GM23338 (cell line): Measurements from ENCODE around the gene ADGRD1. TPM values are rescaled to one million over a fixed set of nuclear protein-coding genes. Genes with fewer than 3 reads are reported as not detected.

Experiments used
- ATAC-seq: fragments of 200-7000 bp; cut with Tn5 transposase; 3 replicates; pipeline ENCODE4 v1.9.1; 2020
- DNase-seq: peaks from one replicate; pipeline ENCODE4 v3.0.0-alpha.2; 2015; ENCODE audit warnings: low spot score
- H2AFZ ChIP-seq: fragments of 200-600 bp; sonication (generic); 2 replicates; pipeline ENCODE4 v1.8.0; 2016; ENCODE audit warnings: antibody characterized with exemption, mild to moderate bottlenecking, moderate library complexity
- H3F3A ChIP-seq: fragments of 200-600 bp; sonication (generic); replicated peaks from 2 replicates; pipeline ENCODE4 v1.8.0; 2017; ENCODE audit warnings: antibody characterized with exemption, mixed run types, low read depth
- H3K27ac ChIP-seq: fragments of 200-600 bp; sonication (generic); 2 replicates; pipeline ENCODE4 v1.6.1; 2016; ENCODE audit warnings: low read depth
- H3K27me3 ChIP-seq: fragments of 200-600 bp; sonication (generic); 2 replicates; pipeline ENCODE4 v1.8.0; 2016; ENCODE audit warnings: mild to moderate bottlenecking, mixed run types, moderate library complexity; ENCODE audit not compliant: insufficient read depth
- H3K36me3 ChIP-seq: fragments of 200-600 bp; sonication (generic); 2 replicates; pipeline ENCODE4 v1.8.0; 2016; ENCODE audit warnings: mild to moderate bottlenecking; ENCODE audit not compliant: insufficient read depth
- H3K4me1 ChIP-seq: fragments of 200-600 bp; sonication (generic); 2 replicates; pipeline ENCODE4 v1.8.0; 2016; ENCODE audit warnings: mild to moderate bottlenecking, moderate library complexity; ENCODE audit not compliant: insufficient read depth
- H3K4me2 ChIP-seq: fragments of 200-600 bp; sonication (generic); 2 replicates; pipeline ENCODE4 v1.7.1; 2017; ENCODE audit warnings: mixed run types
- H3K4me3 ChIP-seq: fragments of 200-600 bp; sonication (generic); 2 replicates; pipeline ENCODE4 v1.6.1; 2016; ENCODE audit warnings: mixed run types
- H3K79me2 ChIP-seq: fragments of 200-600 bp; sonication (generic); replicated peaks from 2 replicates; pipeline ENCODE4 v1.8.0; 2017; ENCODE audit warnings: mild to moderate bottlenecking; ENCODE audit not compliant: insufficient read depth
- H3K9me2 ChIP-seq: fragments of 200-600 bp; sonication (generic); 2 replicates; pipeline ENCODE4 v1.8.0; 2017; ENCODE audit not compliant: insufficient read depth
- H4K20me1 ChIP-seq: fragments of 200-600 bp; sonication (generic); replicated peaks from 2 replicates; pipeline ENCODE4 v1.8.0; 2017; ENCODE audit warnings: mild to moderate bottlenecking; ENCODE audit not compliant: insufficient read depth
- H3K27ac Mint-ChIP-seq: 2 replicates; pipeline ENCODE4 v1.8.0; 2020; ENCODE audit warnings: inconsistent platforms, mild to moderate bottlenecking, moderate library complexity, mixed read lengths
- H3K27me3 Mint-ChIP-seq: 3 replicates; pipeline ENCODE4 v1.8.0; 2022; ENCODE audit warnings: low read depth, mild to moderate bottlenecking, moderate library complexity, mixed read lengths, inconsistent platforms; ENCODE audit not compliant: insufficient read depth, poor library complexity
- H3K36me3 Mint-ChIP-seq: 3 replicates; pipeline ENCODE4 v1.8.0; 2021; ENCODE audit warnings: low read depth, mild to moderate bottlenecking, inconsistent platforms, moderate library complexity, mixed read lengths
- H3K4me1 Mint-ChIP-seq: 3 replicates; pipeline ENCODE4 v1.8.0; 2020; ENCODE audit warnings: mild to moderate bottlenecking, inconsistent platforms, mixed read lengths
- H3K4me3 Mint-ChIP-seq: 3 replicates; pipeline ENCODE4 v1.8.0; 2021; ENCODE audit warnings: moderate library complexity, mild to moderate bottlenecking, inconsistent platforms, mixed read lengths
- H3K9me3 Mint-ChIP-seq: 3 replicates; pipeline ENCODE4 v1.8.0; 2020; ENCODE audit warnings: moderate library complexity, mild to moderate bottlenecking, inconsistent platforms, mixed read lengths
- CREB1 ChIP-seq: fragments of 250-450 bp; sonication (Bioruptor Pico); IDR thresholded peaks from 2 replicates; pipeline ENCODE4 v1.5.0; 2020; ENCODE audit warnings: low read depth, mild to moderate bottlenecking, moderate library complexity
- ETS1 ChIP-seq: IDR thresholded peaks from 2 replicates; pipeline ENCODE4 v1.6.1; 2016; ENCODE audit warnings: antibody characterized with exemption
- EZH2 ChIP-seq: fragments of 200-600 bp; sonication (generic); IDR thresholded peaks from one replicate; pipeline ENCODE4 v1.8.0; 2017; ENCODE audit warnings: antibody characterized with exemption, mild to moderate bottlenecking, low read depth; ENCODE audit not compliant: unreplicated experiment
- EZH2phosphoT487 ChIP-seq: fragments of 200-600 bp; sonication (generic); IDR thresholded peaks from one replicate; pipeline ENCODE4 v1.8.1; 2018; ENCODE audit warnings: antibody characterized with exemption; ENCODE audit not compliant: unreplicated experiment
- JUNB ChIP-seq: IDR thresholded peaks from one replicate; pipeline ENCODE4 v1.6.1; 2016; ENCODE audit warnings: antibody characterized with exemption; ENCODE audit not compliant: unreplicated experiment
- NANOG ChIP-seq: IDR thresholded peaks from 2 replicates; pipeline ENCODE4 v1.6.1; 2016; ENCODE audit warnings: antibody characterized with exemption, borderline replicate concordance
- POLR2AphosphoS5 ChIP-seq: IDR thresholded peaks from 2 replicates; pipeline ENCODE4 v1.6.1; 2016; ENCODE audit warnings: antibody characterized with exemption, low read depth
- REST ChIP-seq: IDR thresholded peaks from one replicate; pipeline ENCODE4 v1.6.1; 2018; ENCODE audit warnings: antibody characterized with exemption; ENCODE audit not compliant: unreplicated experiment
- STAT1 ChIP-seq: IDR thresholded peaks from one replicate; pipeline ENCODE4 v1.6.1; 2016; ENCODE audit warnings: antibody characterized with exemption; ENCODE audit not compliant: unreplicated experiment
- ZNF114 ChIP-seq: fragments of 250-450 bp; sonication (Bioruptor Pico); IDR thresholded peaks from 2 replicates; pipeline ENCODE4 v1.5.0; 2020; ENCODE audit warnings: mild to moderate bottlenecking, moderate library complexity
- ZNF331 ChIP-seq: fragments of 250-450 bp; sonication (Bioruptor Pico); IDR thresholded peaks from 2 replicates; pipeline ENCODE4 v1.5.0; 2020; ENCODE audit warnings: low read depth, mild to moderate bottlenecking, moderate library complexity
- ZNF462 ChIP-seq: fragments of 250-450 bp; sonication (Bioruptor Pico); IDR thresholded peaks from 2 replicates; pipeline ENCODE4 v1.5.0; 2020; ENCODE audit warnings: mild to moderate bottlenecking, moderate library complexity
- polyA plus RNA-seq: library from polyadenylated mRNA; unstranded; fragments of >200 nt; fragmentation: Nextera tagmentation; extraction: Ambion mirVana; gene quantifications from 2 replicates; pipeline ENCODE4 v1.2.1, GENCODE V29; 2016
- total RNA-seq: library from RNA; depleted of rRNA; stranded (reverse); fragments of >200 nt; shearing (Covaris generic); gene quantifications from 2 replicates; pipeline ENCODE4 v1.2.3, GENCODE V29; 2014

ADGRD1 gene
- total and polyA plus RNA-seq, 2 experiments from 2014 or later, result 1.4 TPM; not detected in 1

- TF ChIP-seq ZNF462 (CRISPR knock-in tag), result no peak
- TF ChIP-seq ETS1, result no peak
- no peak for TF ChIP-seq JUNB
- no peak for TF ChIP-seq REST
These were observed 47.8 kb downstream of the ADGRD1 start (continued) for GRCh38 chr12:131001493-131001892.

- Mint-ChIP-seq H3K4me1 (no peaks in the 10 kb centered on the region), H3K27ac (no peak overlapping the region), H3K36me3 (peaks cover 22% of the 10 kb centered on the region; the same call in 2 of the 3 replicates), H3K4me3 (no peak overlapping the region), H3K9me3 (peaks cover 29% of the 10 kb centered on the region), H3K27me3 (peaks cover 5% of the 10 kb centered on the region)
- ATAC-seq, result no peak
- H3K4me3 ChIP-seq, result no peak overlapping the region
- no peaks in the 10 kb centered on the region for H3K79me2 ChIP-seq
- DNase-seq, result no peak
- H2AFZ ChIP-seq, result no peak overlapping the region
- no peaks in the 10 kb centered on the region for H4K20me1 ChIP-seq
- H3K27ac ChIP-seq, result no peak overlapping the region
- 0 out of 2 replicates have a peak, but pooled peaks cover 3% of the 10 kb centered on the region for H3K36me3 ChIP-seq
- H3F3A ChIP-seq, result no peaks in the 10 kb centered on the region
- no peaks in the 10 kb centered on the region for H3K9me2 ChIP-seq
- H3K4me1 ChIP-seq, result no peaks in the 10 kb centered on the region
- no peak overlapping the region for H3K4me2 ChIP-seq
- H3K27me3 ChIP-seq, result no peaks in the 10 kb centered on the region
- TF ChIP-seq EZH2 (no peak), ZNF331 (CRISPR knock-in tag) (no peak), NANOG (no peak), CREB1 (no peak), EZH2phosphoT487 (no peak), STAT1 (no peak), POLR2AphosphoS5 (no peak), ZNF114 (no peak), JUNB (no peak), ETS1 (no peak)
These were observed 48.5 kb downstream of the ADGRD1 start for GRCh38 chr12:131002216-131002631.
